ENCODE measurements around the gene SMOC1.

Gene SMOC1

DNA sequence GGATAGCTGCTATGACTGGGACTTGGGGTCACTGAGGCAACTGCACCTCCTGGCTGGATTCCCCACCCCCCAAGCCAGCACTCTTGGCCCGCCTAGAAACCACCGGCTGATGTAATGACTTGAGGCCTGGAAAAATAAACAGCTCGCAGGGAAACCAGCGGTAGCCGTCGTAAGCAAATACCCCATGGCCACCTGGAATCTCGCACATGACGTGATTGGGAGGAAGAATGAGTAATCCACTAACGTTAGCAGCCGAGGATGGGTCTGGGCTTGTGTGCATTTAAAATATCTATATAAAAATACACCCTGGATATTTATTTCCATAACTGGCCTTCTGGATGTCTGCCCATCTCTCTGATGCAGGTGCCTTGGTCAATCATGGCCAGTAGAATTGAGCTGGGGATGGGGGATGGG, 120.1 kb downstream of the SMOC1 start:
- Histone ChIP-seq H3K4me3 (ENCODE audit: insufficient read length, low read depth) (no peak overlapping the region), H3K4me1 (ENCODE audit: insufficient read depth, insufficient read length) (no peaks in the 10 kb centered on the region), H3K27me3 (ENCODE audit: insufficient read depth, insufficient read length) (no peaks in the 10 kb centered on the region), H3K9ac (ENCODE audit: insufficient read length, low read depth) (no peak overlapping the region), H3K36me3 (ENCODE audit: insufficient read depth, insufficient read length, low read length) (no peaks in the 10 kb centered on the region), H3K9me3 (ENCODE audit: insufficient read depth, low read length) (no peaks in the 10 kb centered on the region)
- DNase-seq (ENCODE audit: low read depth, low spot score): no peak
- TF ChIP-seq SUZ12 (IDR thresholded peaks at IDR 0.05; ENCODE audit: extremely low read depth, insufficient read depth, insufficient read length): no peak

DNA sequence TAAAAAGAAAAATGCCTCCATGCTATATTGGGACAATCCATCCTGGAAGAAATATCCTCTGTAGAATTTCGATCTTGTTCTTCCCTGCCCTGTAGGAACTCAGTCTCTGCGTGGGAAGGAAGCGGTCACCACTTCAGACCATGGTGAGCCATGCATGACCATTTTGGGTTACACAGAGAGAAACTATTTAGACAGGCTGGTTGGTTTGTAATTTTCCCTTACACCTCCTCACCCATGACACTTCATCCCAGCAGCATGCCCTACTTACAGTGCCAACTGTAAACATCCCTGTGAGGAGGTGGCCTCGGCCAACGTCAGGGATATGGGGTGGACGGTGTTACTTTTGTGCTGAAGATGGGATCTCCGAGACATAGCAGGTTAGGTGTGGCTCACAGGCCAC, 121.4 kb downstream of the SMOC1 start:
- Histone ChIP-seq H3K27me3 (ENCODE audit: insufficient read depth, insufficient read length) (no peaks in the 10 kb centered on the region), H3K4me1 (ENCODE audit: insufficient read depth, insufficient read length) (no peaks in the 10 kb centered on the region), H3K4me3 (ENCODE audit: insufficient read length, low read depth) (no peak overlapping the region), H3K36me3 (ENCODE audit: insufficient read depth, insufficient read length, low read length) (no peaks in the 10 kb centered on the region), H3K9ac (ENCODE audit: insufficient read length, low read depth) (no peak overlapping the region), H3K9me3 (ENCODE audit: insufficient read depth, low read length) (no peaks in the 10 kb centered on the region)
- DNase-seq (ENCODE audit: low read depth, low spot score): no peak
- no peak for TF ChIP-seq YY1 (IDR thresholded peaks at IDR 0.05; ENCODE audit: insufficient read depth, insufficient read length)

GRCh38 chr14:70002589-70003346, 123.6 kb downstream of the SMOC1 start:
- TF ChIP-seq SUZ12 (IDR thresholded peaks at IDR 0.05; ENCODE audit: extremely low read depth, insufficient read depth, insufficient read length) (no peak), ZNF274 (IDR thresholded peaks at IDR 0.05; ENCODE audit: low read depth, low read length) (no peak), YY1 (IDR thresholded peaks at IDR 0.05; ENCODE audit: insufficient read depth, insufficient read length) (no peak)
- H3K9me3 ChIP-seq (ENCODE audit: insufficient read depth, low read length): no peaks in the 10 kb centered on the region

DNA sequence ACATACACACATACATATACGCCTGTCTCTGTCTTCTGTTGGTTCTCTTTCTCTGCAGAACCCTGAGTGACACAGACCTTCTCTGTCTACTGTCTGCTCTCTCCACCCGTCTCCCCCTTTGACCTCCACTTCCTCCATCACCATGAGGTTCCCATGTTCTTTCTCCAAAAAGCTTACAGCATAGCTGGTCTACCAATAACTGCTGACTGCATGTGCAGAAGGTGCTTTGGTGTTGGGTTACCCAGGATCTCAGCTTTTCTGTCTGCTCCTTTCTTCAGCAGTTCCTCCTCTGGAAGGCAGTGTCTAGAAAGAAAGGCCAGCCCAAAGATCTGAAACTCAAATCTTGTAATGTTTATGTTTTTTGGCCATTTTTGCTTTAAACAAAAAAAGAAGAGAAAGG, 125.6 kb downstream of the SMOC1 start:
- no peaks in the 10 kb centered on the region for H3K27me3 ChIP-seq (ENCODE audit: insufficient read depth, insufficient read length)
- H3K36me3 ChIP-seq (ENCODE audit: insufficient read depth, insufficient read length, low read length): no peaks in the 10 kb centered on the region
- H3K4me3 ChIP-seq (ENCODE audit: insufficient read length, low read depth): no peak overlapping the region
- no peaks in the 10 kb centered on the region for H3K9me3 ChIP-seq (ENCODE audit: insufficient read depth, low read length)
- H3K9ac ChIP-seq (ENCODE audit: insufficient read length, low read depth): no peak overlapping the region
- TF ChIP-seq YY1 (IDR thresholded peaks at IDR 0.05; ENCODE audit: insufficient read depth, insufficient read length): no peak
- no peak for TF ChIP-seq SUZ12 (IDR thresholded peaks at IDR 0.05; ENCODE audit: extremely low read depth, insufficient read depth, insufficient read length)
- TF ChIP-seq ZNF274 (IDR thresholded peaks at IDR 0.05; ENCODE audit: low read depth, low read length): no peak
- H3K4me1 ChIP-seq (ENCODE audit: insufficient read depth, insufficient read length): no peaks in the 10 kb centered on the region
- DNase-seq (ENCODE audit: low read depth, low spot score): no peak

More at GRCh38 chr14:70002589-70003346, 123.6 kb downstream of the SMOC1 start:
- no peak overlapping the region for H3K4me3 ChIP-seq (ENCODE audit: insufficient read length, low read depth)
- no peaks in the 10 kb centered on the region for H3K4me1 ChIP-seq (ENCODE audit: insufficient read depth, insufficient read length)
- DNase-seq (ENCODE audit: low read depth, low spot score): no peak
- no peak overlapping the region for H3K9ac ChIP-seq (ENCODE audit: insufficient read length, low read depth)
- no peaks in the 10 kb centered on the region for H3K36me3 ChIP-seq (ENCODE audit: insufficient read depth, insufficient read length, low read length)
- H3K27me3 ChIP-seq (ENCODE audit: insufficient read depth, insufficient read length): no peaks in the 10 kb centered on the region

DNA sequence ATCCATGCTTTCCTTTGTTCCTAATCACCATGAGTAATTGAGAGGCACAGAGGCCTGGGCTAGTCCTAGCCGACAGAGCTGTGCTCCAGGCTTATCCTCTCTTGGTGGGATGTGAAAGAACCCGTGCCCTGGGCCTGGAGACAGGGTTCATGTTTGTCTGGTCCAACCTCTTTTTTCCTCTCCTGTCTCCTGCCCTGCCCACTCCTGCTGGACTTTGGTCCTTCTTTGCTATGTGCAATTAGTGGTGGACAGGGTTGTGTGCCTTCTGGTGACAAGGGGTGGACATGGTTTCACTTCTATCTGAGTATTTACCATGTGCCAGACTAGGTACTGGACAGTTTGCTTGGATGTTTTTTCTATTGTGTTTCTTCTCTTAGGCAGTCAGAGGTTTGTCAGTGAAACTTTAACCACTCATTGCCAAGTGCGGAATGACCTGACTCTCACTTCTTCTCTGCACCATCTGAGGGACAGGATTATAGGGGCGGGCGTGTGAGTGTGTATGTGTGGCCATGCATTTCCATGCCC, 126.1 kb downstream of the SMOC1 start:
- no peaks in the 10 kb centered on the region for H3K4me1 ChIP-seq (ENCODE audit: insufficient read depth, insufficient read length)
- H3K9me3 ChIP-seq (ENCODE audit: insufficient read depth, low read length): no peaks in the 10 kb centered on the region
- H3K4me3 ChIP-seq (ENCODE audit: insufficient read length, low read depth): no peak overlapping the region
- no peaks in the 10 kb centered on the region for H3K36me3 ChIP-seq (ENCODE audit: insufficient read depth, insufficient read length, low read length)
- TF ChIP-seq YY1 (IDR thresholded peaks at IDR 0.05; ENCODE audit: insufficient read depth, insufficient read length): no peak
- no peak for TF ChIP-seq ZNF274 (IDR thresholded peaks at IDR 0.05; ENCODE audit: low read depth, low read length)
- TF ChIP-seq SUZ12 (IDR thresholded peaks at IDR 0.05; ENCODE audit: extremely low read depth, insufficient read depth, insufficient read length): no peak
- no peaks in the 10 kb centered on the region for H3K27me3 ChIP-seq (ENCODE audit: insufficient read depth, insufficient read length)
- DNase-seq (ENCODE audit: low read depth, low spot score): no peak
- no peak overlapping the region for H3K9ac ChIP-seq (ENCODE audit: insufficient read length, low read depth)

GRCh38 chr14:70006699-70007098, 127.5 kb downstream of the SMOC1 start:
- Histone ChIP-seq H3K4me3 (ENCODE audit: insufficient read length, low read depth) (no peak overlapping the region), H3K27me3 (ENCODE audit: insufficient read depth, insufficient read length) (no peaks in the 10 kb centered on the region), H3K9ac (ENCODE audit: insufficient read length, low read depth) (no peak overlapping the region), H3K36me3 (ENCODE audit: insufficient read depth, insufficient read length, low read length) (no peaks in the 10 kb centered on the region), H3K4me1 (ENCODE audit: insufficient read depth, insufficient read length) (no peaks in the 10 kb centered on the region), H3K9me3 (ENCODE audit: insufficient read depth, low read length) (no peaks in the 10 kb centered on the region)
- TF ChIP-seq YY1 (IDR thresholded peaks at IDR 0.05; ENCODE audit: insufficient read depth, insufficient read length) (no peak), SUZ12 (IDR thresholded peaks at IDR 0.05; ENCODE audit: extremely low read depth, insufficient read depth, insufficient read length) (no peak), ZNF274 (IDR thresholded peaks at IDR 0.05; ENCODE audit: low read depth, low read length) (no peak)
- no peak for DNase-seq (ENCODE audit: low read depth, low spot score)

- no peak overlapping the region for H3K4me3 ChIP-seq (ENCODE audit: insufficient read length, low read depth)
- no peaks in the 10 kb centered on the region for H3K27me3 ChIP-seq (ENCODE audit: insufficient read depth, insufficient read length)
- no peaks in the 10 kb centered on the region for H3K9me3 ChIP-seq (ENCODE audit: insufficient read depth, low read length)
- H3K4me1 ChIP-seq (ENCODE audit: insufficient read depth, insufficient read length): no peaks in the 10 kb centered on the region
- TF ChIP-seq SUZ12 (IDR thresholded peaks at IDR 0.05; ENCODE audit: extremely low read depth, insufficient read depth, insufficient read length) (no peak), ZNF274 (IDR thresholded peaks at IDR 0.05; ENCODE audit: low read depth, low read length) (no peak), YY1 (IDR thresholded peaks at IDR 0.05; ENCODE audit: insufficient read depth, insufficient read length) (no peak)
- H3K36me3 ChIP-seq (ENCODE audit: insufficient read depth, insufficient read length, low read length): no peaks in the 10 kb centered on the region
- H3K9ac ChIP-seq (ENCODE audit: insufficient read length, low read depth): no peak overlapping the region
- no peak for DNase-seq (ENCODE audit: low read depth, low spot score)
Observed at GRCh38 chr14:70008284-70009262, 129.4 kb downstream of the SMOC1 start.
